Measurements from ENCODE around the gene UGT1A10.

- no peak for TF ChIP-seq CTCF (CRISPR knock-in tag; IDR thresholded peaks at IDR 0.05)
- TF ChIP-seq ZNF773 (CRISPR knock-in tag; IDR thresholded peaks at IDR 0.05; ENCODE audit: borderline replicate concordance): no peak
- TF ChIP-seq USF2 (IDR thresholded peaks at IDR 0.05; ENCODE audit: low read depth, low read length): no peak
- TF ChIP-seq USF2 (CRISPR knock-in tag; IDR thresholded peaks at IDR 0.05; ENCODE audit: borderline replicate concordance): no peak
- TF ChIP-seq ZBTB26 (CRISPR knock-in tag; IDR thresholded peaks at IDR 0.05; ENCODE audit: borderline replicate concordance): no peak
Observed at GRCh38 chr2:233598952-233599351, 37.3 kb upstream of the UGT1A10 start.
